ENCODE data around the gene TADA2A. TPM values are rescaled to one million over a fixed set of nuclear protein-coding genes. Genes with fewer than 3 reads are reported as not detected.
"Not testable (repeated sequence)": the region's sequence is repeated elsewhere in the genome, so short reads cannot be mapped to it uniquely, and the experiment has no call there.

The TADA2A gene
- total RNA-seq, 1 donor from 2014 or later = 14.5 TPM

DNA sequence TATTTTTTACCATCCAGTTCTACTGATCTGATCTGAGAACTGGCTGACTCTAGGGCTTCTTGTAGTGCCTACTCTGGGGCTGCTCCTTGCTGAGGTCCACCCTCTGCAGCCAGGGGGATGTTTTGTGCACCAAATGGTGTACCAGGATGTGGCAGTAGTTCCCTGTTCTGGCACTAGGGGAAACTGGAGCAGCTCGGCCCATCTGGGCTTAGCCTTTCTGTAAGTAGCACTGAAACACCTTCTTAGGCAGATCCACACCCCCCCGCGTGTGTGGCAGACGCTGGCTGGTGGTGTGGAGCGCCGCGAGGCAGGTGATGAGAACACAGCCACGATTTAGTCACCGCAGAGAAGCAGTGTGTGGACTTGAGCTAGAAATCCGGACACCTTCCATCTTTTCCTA, 100.0 kb downstream of the TADA2A start:
- TF ChIP-seq, protein P1, sequence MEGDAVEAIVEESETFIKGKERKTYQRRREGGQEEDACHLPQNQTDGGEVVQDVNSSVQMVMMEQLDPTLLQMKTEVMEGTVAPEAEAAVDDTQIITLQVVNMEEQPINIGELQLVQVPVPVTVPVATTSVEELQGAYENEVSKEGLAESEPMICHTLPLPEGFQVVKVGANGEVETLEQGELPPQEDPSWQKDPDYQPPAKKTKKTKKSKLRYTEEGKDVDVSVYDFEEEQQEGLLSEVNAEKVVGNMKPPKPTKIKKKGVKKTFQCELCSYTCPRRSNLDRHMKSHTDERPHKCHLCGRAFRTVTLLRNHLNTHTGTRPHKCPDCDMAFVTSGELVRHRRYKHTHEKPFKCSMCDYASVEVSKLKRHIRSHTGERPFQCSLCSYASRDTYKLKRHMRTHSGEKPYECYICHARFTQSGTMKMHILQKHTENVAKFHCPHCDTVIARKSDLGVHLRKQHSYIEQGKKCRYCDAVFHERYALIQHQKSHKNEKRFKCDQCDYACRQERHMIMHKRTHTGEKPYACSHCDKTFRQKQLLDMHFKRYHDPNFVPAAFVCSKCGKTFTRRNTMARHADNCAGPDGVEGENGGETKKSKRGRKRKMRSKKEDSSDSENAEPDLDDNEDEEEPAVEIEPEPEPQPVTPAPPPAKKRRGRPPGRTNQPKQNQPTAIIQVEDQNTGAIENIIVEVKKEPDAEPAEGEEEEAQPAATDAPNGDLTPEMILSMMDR (IDR thresholded peaks at IDR 0.05; ENCODE audit: insufficient read depth, low read length, poor library complexity, severe bottlenecking) = peak; percentile 64
- Histone ChIP-seq H3K27me3 (ENCODE audit: control insufficient read depth, insufficient read depth, low read length) (no peaks in the 10 kb centered on the region), H3K4me3 (ENCODE audit: low read depth, low read length) (no peak overlapping the region), H3K36me3 (ENCODE audit: control insufficient read depth, insufficient read depth, low read length) (peaks cover 3% of the 10 kb centered on the region)
- no peak for DNase-seq (ENCODE audit: low read depth)

DNA sequence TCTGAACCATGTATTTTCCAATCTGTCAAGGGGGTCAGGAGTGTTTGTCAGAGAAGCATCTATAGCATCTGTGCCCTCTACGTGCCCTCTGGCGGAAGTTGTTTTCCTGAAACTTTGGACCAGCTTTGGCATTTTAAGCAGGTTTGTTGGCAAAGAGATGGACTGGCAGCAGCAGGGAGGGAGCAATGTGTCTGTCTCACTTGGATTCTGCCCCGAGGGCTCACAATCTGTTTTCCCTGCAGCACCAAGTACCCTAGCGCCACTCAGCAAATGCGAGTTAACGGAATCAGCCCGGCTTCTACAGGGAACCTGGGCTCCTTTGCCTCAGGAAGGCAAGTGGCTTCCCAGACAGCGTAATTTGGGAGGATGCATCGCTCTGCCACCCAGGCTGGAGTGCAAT, 100.4 kb downstream of the TADA2A start:
- Histone ChIP-seq H3K36me3 (ENCODE audit: control insufficient read depth, insufficient read depth, low read length) (peaks cover 3% of the 10 kb centered on the region), H3K4me3 (ENCODE audit: low read depth, low read length) (no peak overlapping the region), H3K27me3 (ENCODE audit: control insufficient read depth, insufficient read depth, low read length) (no peaks in the 10 kb centered on the region)
- TF ChIP-seq, protein P1 (IDR thresholded peaks at IDR 0.05; ENCODE audit: insufficient read depth, low read length, poor library complexity, severe bottlenecking) = no peak
- DNase-seq (ENCODE audit: low read depth) = no peak

DNA sequence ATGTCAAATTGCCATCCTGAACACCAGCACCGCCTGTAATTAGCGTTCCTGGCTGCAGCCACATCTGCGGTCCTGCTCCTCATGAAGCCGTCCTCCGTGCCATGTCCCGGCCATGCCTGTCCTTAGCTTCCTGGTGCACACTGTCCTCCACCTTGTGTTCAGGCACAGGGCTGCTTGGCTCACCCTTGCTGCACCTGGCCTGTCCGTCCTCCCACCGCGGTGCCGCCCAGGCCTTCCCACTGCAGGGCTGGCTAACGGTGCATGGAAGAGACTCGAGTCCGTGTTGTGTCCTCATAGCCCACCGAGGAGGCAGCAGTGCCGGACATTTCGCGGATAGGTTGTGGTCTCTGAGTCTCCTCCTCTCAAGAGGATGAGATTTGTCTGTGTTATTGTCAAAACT, 103.4 kb downstream of the TADA2A start:
- no peaks in the 10 kb centered on the region for H3K27me3 ChIP-seq (ENCODE audit: control insufficient read depth, insufficient read depth, low read length)
- H3K4me3 ChIP-seq (ENCODE audit: low read depth, low read length) = no peak overlapping the region
- peaks cover 5% of the 10 kb centered on the region for H3K36me3 ChIP-seq (ENCODE audit: control insufficient read depth, insufficient read depth, low read length)
- TF ChIP-seq, protein P1 (IDR thresholded peaks at IDR 0.05; ENCODE audit: insufficient read depth, low read length, poor library complexity, severe bottlenecking) = no peak
- no peak for DNase-seq (ENCODE audit: low read depth)

DNA sequence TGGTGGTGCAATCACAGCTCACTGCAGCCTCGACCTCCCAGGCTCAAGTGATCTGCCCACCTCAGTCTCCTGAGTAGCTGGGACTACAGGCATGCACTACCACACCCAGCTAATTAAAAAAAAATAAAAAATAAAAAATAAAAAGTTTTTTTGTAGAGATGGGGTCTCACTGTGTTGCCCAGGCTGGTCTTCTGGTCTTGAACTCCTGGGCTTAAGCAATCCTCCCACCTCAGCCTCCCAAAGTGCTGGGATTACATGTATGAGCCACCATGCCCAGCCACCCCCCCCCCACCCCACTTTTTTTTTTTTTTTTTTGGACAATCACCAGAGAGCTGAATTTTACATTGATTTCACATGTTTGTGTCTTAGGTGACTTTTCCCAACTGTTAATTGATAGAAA, 105.0 kb downstream of the TADA2A start:
- not testable (repeated sequence) for DNase-seq (ENCODE audit: low read depth); H3K36me3 ChIP-seq (ENCODE audit: control insufficient read depth, insufficient read depth, low read length); H3K4me3 ChIP-seq (ENCODE audit: low read depth, low read length); H3K27me3 ChIP-seq (ENCODE audit: control insufficient read depth, insufficient read depth, low read length)

DNA sequence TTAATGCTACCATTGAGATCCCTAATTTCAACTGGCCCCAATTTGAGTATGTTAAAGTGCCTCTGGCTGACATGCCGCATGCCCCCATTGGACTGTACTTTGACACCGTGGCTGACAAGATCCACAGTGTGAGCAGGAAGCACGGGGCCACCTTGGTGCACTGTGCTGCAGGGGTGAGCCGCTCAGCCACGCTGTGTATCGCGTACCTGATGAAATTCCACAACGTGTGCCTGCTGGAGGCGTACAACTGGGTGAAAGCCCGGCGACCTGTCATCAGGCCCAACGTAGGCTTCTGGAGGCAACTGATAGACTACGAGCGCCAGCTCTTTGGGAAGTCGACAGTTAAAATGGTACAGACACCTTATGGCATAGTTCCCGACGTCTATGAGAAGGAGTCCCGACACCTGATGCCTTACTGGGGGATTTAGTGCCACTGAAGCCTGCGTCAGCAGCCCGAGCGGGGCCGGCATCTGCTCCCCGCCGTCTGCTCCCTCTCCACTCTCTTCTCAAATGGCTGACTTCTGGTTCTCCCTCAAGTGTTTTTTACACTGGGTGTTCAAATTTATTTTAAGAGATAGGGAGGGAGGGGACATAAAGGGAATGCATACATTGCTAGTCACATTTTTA, 105.9 kb downstream of the TADA2A start:
- no peak overlapping the region for H3K4me3 ChIP-seq (ENCODE audit: low read depth, low read length)
- TF ChIP-seq, protein P1 (IDR thresholded peaks at IDR 0.05; ENCODE audit: insufficient read depth, low read length, poor library complexity, severe bottlenecking) = no peak
- peaks cover 5% of the 10 kb centered on the region for H3K36me3 ChIP-seq (ENCODE audit: control insufficient read depth, insufficient read depth, low read length)
- no peak for DNase-seq (ENCODE audit: low read depth)
- no peaks in the 10 kb centered on the region for H3K27me3 ChIP-seq (ENCODE audit: control insufficient read depth, insufficient read depth, low read length)

DNA sequence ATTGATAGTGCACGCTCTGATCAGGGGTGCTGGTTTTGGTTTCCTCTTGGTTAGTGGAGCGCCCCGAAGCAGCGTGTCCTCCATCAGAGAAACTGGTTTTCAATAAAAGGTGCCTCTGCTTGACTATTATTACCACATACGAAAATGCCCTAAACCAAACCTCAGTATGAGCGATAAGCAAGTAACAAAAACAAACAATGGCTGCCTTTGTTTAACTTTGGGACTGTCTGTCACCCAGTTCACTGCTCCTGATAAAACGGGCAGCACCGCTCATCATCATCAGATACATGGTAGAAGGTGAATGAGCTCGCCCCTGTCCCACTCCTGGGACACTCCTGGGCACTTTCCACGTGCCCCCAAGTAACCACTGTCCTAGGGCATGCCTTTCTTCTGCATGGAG, 107.0 kb downstream of the TADA2A start:
- no peak overlapping the region for H3K4me3 ChIP-seq (ENCODE audit: low read depth, low read length)
- DNase-seq (ENCODE audit: low read depth) = no peak
- no peaks in the 10 kb centered on the region for H3K27me3 ChIP-seq (ENCODE audit: control insufficient read depth, insufficient read depth, low read length)
- peaks cover 4% of the 10 kb centered on the region for H3K36me3 ChIP-seq (ENCODE audit: control insufficient read depth, insufficient read depth, low read length)
- TF ChIP-seq, protein P1 (IDR thresholded peaks at IDR 0.05; ENCODE audit: insufficient read depth, low read length, poor library complexity, severe bottlenecking) = no peak
